Esophagus muscularis mucosa (tissue), 4 donors: ENCODE data around the gene LRRC3C. TPM values are rescaled to one million over a fixed set of nuclear protein-coding genes. Genes with fewer than 3 reads are reported as not detected.

Experiments
- DNase-seq: peaks from one replicate; pipeline ENCODE4 v3.0.0-alpha.2; 2017; ENCODE audit errors: extremely low spot score
- H3K27ac ChIP-seq, 4 donors: fragments of 200-600 bp; sonication (generic); replicated peaks in 1 of 4; 1 replicate in 3 of 4; 2 replicates in 1 of 4; pipeline ENCODE4 v1.5.1; 2016 to 2019; ENCODE audit warnings: mild to moderate bottlenecking in 1 of 4
- H3K27me3 ChIP-seq, 4 donors: fragments of 200-600 bp; sonication (generic); one replicate each; pipeline versions ENCODE4 v1.5.1 to v1.6.0; 2016 to 2019
- H3K36me3 ChIP-seq, 4 donors: fragments of 200-600 bp; sonication (generic); one replicate each; pipeline ENCODE4 v1.5.1; 2016 to 2019
- H3K4me1 ChIP-seq, 4 donors: fragments of 200-600 bp; sonication (generic); one replicate each; pipeline ENCODE4 v1.5.1; 2016 to 2019
- H3K4me3 ChIP-seq, 4 donors: fragments of 200-600 bp; sonication (generic); 1 replicate in 2 of 4; 2 replicates in 2 of 4; pipeline ENCODE4 v1.5.1; 2016 to 2019; ENCODE audit warnings: mild to moderate bottlenecking in 4 of 4, moderate library complexity in 1 of 4
- H3K9me3 ChIP-seq, 4 donors: fragments of 200-600 bp; sonication (generic); 1 replicate in 3 of 4; 2 replicates in 1 of 4; pipeline ENCODE4 v1.5.1; 2016 to 2019
- EP300 ChIP-seq: sonication (generic); formaldehyde crosslinking; IDR thresholded peaks from one replicate; pipeline ENCODE4 v1.6.1; 2017; ENCODE audit warnings: antibody characterized with exemption
- POLR2A ChIP-seq: fragments of 450-650 bp; IDR thresholded peaks from one replicate; pipeline ENCODE4 v1.6.1; 2017; ENCODE audit warnings: antibody characterized with exemption, moderate library complexity, mild to moderate bottlenecking, low read depth
- POLR2AphosphoS5 ChIP-seq, 2 donors: sonication (generic); formaldehyde crosslinking; IDR thresholded peaks; one replicate each; pipeline ENCODE4 v1.6.1; 2017; ENCODE audit warnings: antibody characterized with exemption in 2 of 2
- WGBS: methylation state at CpG from one replicate; pipeline ENCODE4 v1.1.5; 2018; 5-methylcytosine and 5-hydroxymethylcytosine counted together
- intact Hi-C: fragments of 100-400 bp; cut with DNase I; formaldehyde crosslinking; loops from one replicate; pipeline ENCODE4 v1.15.1; 2023
- total RNA-seq, 4 donors: library from RNA; depleted of rRNA; stranded (reverse); fragments of >200 nt; gene quantifications; one replicate each; pipeline versions ENCODE4 v1.1.0 to v1.2.1, GENCODE V29; 2016
- TF ChIP-seq, protein P1 (sequence below), 3 experiments: fragments of 200-600 bp in 2 of 3; fragments of 450-650 bp in 1 of 3; sonication (generic) in 2 of 3; IDR thresholded peaks; one replicate each; pipeline ENCODE4 v1.5.1; 2017 to 2019; ENCODE audit warnings: antibody characterized with exemption in 3 of 3, mild to moderate bottlenecking in 2 of 3, moderate library complexity in 1 of 3

LRRC3C gene
- total RNA-seq, 4 donors from 2014 or later = not detected

DNA sequence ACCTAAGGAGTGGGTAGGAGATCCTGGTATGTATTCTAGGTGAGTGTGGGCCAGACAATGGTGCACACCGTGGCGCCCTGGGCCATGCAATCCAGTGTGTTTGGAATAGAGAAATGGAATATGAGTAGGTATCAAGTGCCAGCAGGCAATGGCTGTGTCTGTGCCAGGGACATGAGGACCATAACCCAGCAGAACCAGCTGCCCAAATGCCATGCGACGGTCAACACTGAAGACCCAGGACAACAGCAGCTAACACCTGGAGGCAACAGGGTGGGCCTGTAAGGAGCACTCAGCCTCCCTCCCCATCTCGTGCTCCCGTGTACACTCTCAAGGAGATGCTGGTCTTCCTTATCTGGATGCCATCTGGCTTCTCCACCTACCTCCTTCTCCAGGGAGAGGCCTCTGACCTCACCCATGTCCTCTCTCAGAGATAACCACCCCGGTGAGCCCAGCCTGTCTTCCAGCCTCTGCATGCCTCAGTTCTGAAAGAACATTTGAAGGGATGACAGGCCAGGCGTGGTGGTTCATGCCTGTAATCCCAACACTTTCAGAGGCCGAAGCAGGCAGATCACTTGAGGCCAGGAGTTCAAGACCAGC lies 8.3 kb upstream of the LRRC3C start:
- intact Hi-C loops = no loop called here
- WGBS = 95% methylated on average over 9 of the region's 9 CpGs
- H3K4me1 ChIP-seq = peaks cover 0 to 5% (median 1%) of the 10 kb centered on the region in 4 donors
- no peak overlapping the region for H3K4me3 ChIP-seq
- no peaks in the 10 kb centered on the region for H3K9me3 ChIP-seq
- TF ChIP-seq, protein P1, sequence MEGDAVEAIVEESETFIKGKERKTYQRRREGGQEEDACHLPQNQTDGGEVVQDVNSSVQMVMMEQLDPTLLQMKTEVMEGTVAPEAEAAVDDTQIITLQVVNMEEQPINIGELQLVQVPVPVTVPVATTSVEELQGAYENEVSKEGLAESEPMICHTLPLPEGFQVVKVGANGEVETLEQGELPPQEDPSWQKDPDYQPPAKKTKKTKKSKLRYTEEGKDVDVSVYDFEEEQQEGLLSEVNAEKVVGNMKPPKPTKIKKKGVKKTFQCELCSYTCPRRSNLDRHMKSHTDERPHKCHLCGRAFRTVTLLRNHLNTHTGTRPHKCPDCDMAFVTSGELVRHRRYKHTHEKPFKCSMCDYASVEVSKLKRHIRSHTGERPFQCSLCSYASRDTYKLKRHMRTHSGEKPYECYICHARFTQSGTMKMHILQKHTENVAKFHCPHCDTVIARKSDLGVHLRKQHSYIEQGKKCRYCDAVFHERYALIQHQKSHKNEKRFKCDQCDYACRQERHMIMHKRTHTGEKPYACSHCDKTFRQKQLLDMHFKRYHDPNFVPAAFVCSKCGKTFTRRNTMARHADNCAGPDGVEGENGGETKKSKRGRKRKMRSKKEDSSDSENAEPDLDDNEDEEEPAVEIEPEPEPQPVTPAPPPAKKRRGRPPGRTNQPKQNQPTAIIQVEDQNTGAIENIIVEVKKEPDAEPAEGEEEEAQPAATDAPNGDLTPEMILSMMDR (IDR thresholded peaks at IDR 0.05) = no peak
- TF ChIP-seq EP300 = no peak
- no peak for TF ChIP-seq POLR2AphosphoS5 (IDR thresholded peaks at IDR 0.05)
- TF ChIP-seq POLR2A = no peak
- H3K36me3 ChIP-seq = peaks cover 32 to 64% (median 50%) of the 10 kb centered on the region in 4 donors
- no peak for DNase-seq
- no peaks in the 10 kb centered on the region for H3K27me3 ChIP-seq
- H3K27ac ChIP-seq = no peak overlapping the region

DNA sequence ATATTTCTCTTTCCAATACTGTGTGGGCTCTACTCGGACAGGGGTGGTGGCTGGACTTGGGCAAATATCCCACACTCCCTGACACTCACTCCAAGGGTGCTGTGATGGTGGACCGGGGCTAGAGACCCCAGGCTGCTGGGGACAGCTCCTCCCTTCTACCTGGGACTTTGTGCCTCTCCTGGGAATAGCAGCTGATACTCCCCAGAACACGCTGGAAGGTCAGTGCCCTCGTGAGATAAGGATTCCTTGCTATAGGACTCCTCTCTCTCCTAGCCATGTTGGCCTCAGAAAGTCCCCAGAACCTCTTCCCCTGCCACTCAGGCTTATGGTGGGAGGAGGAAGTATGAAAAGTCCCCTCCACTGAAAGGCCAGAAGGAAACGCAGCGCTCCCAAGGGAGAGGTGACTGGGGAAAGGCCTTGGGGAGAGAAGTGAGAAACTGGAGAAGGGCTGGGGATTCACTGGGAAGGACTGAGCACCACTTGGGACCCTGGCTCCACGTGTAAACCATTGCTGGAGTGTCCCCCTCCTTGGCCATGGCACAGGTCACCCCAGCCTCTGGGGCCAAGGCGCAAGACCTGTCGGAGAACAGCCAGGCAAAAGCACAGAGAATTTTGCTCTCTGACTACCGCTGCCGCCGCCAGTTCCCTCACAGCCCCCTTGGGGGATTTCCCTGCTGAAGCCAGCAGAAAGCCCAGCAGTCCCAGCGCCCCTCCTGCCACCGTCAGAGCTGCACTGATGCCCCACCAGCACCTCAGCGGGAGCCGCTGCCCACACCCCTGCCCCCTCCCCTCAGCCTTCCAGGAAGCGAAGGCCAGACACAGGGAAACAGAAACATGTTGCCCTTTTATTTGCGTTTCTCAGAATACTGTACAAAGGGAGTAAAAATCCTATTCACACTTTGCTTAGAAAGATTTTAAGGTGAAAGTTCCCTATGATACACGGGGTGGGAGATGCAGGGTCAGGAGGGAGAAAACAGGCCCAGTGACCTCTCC lies 7.0 kb upstream of the LRRC3C start:
- 75% methylated on average over 18 of the region's 19 CpGs for WGBS
- peaks cover 7 to 18% (median 13%) of the 10 kb centered on the region in 4 donors for H3K4me1 ChIP-seq
- H3K9me3 ChIP-seq = no peaks in the 10 kb centered on the region
- peaks cover 32 to 66% (median 50%) of the 10 kb centered on the region in 4 donors for H3K36me3 ChIP-seq
- intact Hi-C loops = no loop called here
- no peak overlapping the region for H3K27ac ChIP-seq
- no peak overlapping the region for H3K4me3 ChIP-seq
- no peak for DNase-seq
- TF ChIP-seq EP300 (no peak), POLR2A (no peak), POLR2AphosphoS5 (IDR thresholded peaks at IDR 0.05) (no peak)
- TF ChIP-seq, protein P1 (IDR thresholded peaks at IDR 0.05) = no peak
- H3K27me3 ChIP-seq = no peaks in the 10 kb centered on the region

DNA sequence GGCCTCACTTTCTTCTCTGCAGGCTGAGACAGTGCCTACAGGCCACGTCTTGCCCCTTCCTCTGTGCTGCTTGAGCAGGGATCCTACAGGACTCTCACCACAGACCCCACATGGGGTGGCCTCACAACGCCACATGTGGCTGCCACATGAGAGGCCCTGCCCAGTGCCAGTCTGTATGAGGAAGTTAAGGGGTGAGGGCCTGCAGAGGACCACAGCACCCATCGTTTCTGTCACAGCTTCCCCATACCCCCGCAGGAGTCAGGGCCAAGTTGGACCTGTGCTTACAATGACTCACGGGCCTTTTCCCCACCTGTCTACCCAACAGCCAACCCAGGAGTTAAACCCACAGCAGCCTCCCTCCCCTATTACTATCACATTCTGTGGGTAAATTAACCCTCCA lies 6.2 kb upstream of the LRRC3C start:
- no peak for TF ChIP-seq EP300
- TF ChIP-seq, protein P1 (IDR thresholded peaks at IDR 0.05) = no peak
- no peak overlapping the region for H3K27ac ChIP-seq
- WGBS = 78% methylated on average over 5 of the region's 5 CpGs

DNA sequence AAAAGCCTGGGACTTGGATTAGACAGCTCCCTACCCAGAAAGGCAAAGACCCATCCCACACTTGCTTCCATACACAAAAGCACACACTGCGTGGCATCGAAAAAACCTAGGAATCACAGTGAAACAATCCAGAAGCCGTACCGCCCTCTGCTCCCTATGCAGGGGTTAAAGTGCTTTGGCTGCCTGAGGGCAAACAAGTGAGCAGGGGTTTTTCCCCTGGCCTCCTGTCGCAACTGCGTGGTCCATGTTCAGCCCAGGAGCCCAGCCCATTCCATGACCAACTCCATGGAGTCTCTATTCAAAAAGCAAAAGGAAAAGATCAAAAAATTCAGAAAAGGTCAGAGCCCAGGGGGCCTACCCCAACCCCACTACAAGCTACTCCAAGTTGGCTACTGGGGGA lies 5.5 kb upstream of the LRRC3C start:
- no peaks in the 10 kb centered on the region for H3K27me3 ChIP-seq
- DNase-seq = no peak
- H3K36me3 ChIP-seq = peaks cover 32 to 61% (median 49%) of the 10 kb centered on the region in 4 donors
- TF ChIP-seq POLR2A (no peak), EP300 (no peak), POLR2AphosphoS5 (IDR thresholded peaks at IDR 0.05) (no peak)
- TF ChIP-seq, protein P1 (IDR thresholded peaks at IDR 0.05) = no peak
- H3K4me1 ChIP-seq = peaks cover 22 to 33% (median 27%) of the 10 kb centered on the region in 4 donors
- 97% methylated on average over 6 of the region's 6 CpGs for WGBS
- H3K4me3 ChIP-seq = no peak overlapping the region
- no peaks in the 10 kb centered on the region for H3K9me3 ChIP-seq
- no peak overlapping the region for H3K27ac ChIP-seq
- intact Hi-C loops = no loop called here

More for the DNA sequence above, 6.2 kb upstream of the LRRC3C start:
- Histone ChIP-seq H3K9me3 (no peaks in the 10 kb centered on the region), H3K4me1 (peaks cover 15 to 26% (median 21%) of the 10 kb centered on the region in 4 donors), H3K4me3 (no peak overlapping the region), H3K36me3 (peaks cover 32 to 66% (median 50%) of the 10 kb centered on the region in 4 donors), H3K27me3 (no peaks in the 10 kb centered on the region)
- no peak for DNase-seq
- intact Hi-C loops = no loop called here
